ENCODE measurements around the gene RIMBP2.
"Not testable (repeated sequence)": the region's sequence is repeated elsewhere in the genome, so short reads cannot be mapped to it uniquely, and the experiment has no call there.

The RIMBP2 gene

DNA sequence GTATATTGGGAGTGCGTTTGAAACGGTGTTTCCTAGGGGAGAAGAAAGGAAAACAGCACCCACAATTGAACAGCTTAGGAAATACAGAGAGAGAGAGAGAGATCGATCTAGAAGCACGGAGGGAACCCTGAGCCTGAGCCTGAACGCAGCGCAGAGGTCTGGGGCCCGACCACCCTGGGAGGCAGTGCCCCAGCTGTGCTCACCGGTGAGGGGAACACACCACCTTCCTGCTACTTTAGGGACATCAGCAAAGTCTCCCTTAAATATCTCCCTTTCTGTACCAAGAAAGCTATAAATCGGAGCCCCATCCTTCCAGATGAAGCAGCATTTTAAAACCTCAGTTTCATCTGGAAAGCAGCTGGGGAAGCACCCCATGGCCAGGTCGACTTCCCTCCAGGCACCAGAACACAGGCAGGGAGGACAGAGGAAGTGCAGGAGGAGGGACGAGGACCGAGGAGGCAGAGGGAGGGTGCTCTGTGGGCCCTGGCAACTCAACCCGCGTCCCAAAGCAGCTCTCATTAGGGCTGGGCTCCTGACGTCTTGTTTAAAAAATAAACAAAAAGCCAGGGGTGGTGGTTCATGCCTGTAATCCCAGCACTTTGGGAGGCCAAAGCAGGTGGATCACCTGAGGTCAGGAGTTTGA, 12.2 kb downstream of the RIMBP2 start:
- DNase-seq: no peak

DNA sequence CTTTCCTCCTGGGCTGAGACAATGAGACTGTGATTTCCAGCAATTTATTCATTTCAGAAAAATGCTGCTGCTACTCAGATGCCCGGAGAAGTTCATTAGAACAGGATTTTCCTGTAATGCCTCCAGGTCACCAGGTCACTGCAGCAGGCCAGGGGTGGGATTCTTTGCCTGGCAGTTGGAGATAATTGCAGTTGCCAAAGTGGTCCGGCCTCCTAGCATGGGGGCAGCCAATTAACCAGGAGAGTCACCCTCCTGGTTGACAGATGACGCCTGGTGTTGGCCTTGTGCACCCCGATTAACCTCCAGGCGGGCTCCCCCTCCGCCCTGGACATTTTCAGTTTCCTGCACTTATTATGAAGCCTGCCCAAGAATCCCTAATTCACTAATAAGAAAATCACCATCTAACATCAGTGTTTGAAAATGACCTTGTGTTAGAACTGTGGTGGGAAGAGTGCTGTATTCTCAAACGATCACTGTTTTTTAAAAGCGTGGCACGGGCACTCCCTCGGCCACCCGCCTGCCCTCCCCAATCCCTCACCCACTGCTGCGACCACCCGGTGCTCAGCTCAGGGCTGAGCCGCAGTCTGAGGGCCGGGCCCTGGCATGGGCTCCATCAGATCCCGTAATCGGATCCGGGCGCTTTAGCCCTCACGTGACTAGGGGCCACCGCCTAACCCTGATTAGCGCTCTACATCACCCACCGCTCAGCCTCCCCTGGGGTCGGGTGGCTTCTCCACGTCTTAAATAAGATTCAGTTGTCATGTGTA, 12.9 kb downstream of the RIMBP2 start:
- DNase-seq: no peak

DNA sequence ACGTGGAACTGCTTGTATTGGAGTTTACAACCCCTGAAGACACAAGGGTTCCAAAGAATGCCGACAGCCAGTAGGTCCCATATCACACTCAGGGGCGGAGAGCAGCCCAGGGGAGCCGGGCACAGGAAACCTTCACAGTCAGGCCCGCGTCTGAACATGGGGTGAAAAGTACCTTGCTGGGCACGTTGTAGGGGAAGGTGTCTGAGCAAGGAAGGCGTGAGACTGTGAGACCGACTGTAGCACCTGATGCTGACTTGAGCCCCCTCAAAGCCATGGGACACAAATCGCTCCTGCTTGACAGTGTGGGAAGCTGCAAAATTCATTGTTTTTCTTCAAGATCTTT, 14.7 kb downstream of the RIMBP2 start:
- no peak for DNase-seq

DNA sequence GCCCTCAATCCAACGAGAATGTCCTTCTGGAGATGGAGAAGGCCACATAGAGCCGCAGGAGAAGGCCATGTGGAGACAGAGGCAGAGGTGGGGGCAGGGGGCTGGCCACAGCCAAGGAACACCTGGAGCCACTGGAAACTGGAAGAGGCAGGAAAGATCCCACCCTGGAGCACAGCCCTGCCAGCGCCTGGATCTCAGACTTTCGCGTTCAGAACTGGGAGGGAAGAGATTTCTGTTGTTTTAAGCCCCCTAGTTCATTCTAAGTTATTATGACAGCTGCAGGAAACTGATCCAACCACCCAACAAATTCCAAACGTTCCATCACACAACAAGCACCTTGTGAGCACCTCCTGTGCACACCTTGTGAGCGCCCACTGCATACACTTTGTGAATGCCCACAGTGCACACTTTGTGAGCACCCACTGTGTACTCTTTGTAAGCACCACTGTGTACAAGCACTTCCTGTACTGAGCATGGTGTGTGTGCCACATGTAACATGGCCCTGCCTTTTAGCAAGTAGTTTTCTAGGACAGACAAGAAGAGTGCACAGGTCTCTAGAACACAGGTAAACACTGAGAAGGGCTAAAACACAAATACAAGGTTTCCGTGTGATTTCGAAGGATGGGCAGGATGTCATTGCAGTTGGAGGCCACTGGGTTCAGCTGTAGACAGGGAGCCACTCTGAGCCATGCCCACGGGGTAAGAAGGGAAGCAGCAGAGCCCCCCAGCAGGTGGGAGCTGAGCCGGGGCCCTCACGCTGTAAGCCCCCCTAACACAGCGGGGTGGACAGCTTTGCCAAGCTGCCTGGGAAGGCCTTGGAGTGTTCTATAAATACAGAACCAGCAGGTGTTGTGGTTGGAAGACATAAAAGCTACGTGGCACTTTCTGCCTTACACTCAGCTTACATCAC, 15.4 kb downstream of the RIMBP2 start:
- DNase-seq: no peak

DNA sequence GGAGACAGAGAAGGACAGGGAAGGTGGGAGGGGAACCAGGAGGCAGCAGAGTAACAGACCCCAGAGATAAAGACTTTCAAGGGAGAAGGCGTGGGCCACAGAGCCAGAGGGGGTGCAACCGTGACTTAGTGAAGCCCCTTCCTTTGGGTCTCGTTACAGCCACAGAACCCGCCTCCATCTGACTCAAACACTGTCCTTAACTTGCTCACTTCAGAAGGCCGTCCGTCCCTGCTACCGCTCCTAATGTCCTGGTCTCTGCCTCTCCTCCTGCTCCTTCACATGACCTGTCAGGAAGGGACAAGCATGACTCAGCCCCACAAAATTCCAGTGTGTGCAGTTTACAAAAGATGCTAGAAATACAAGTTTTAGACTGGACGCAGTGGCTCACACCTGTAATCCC, 18.0 kb downstream of the RIMBP2 start:
- DNase-seq: no peak

DNA sequence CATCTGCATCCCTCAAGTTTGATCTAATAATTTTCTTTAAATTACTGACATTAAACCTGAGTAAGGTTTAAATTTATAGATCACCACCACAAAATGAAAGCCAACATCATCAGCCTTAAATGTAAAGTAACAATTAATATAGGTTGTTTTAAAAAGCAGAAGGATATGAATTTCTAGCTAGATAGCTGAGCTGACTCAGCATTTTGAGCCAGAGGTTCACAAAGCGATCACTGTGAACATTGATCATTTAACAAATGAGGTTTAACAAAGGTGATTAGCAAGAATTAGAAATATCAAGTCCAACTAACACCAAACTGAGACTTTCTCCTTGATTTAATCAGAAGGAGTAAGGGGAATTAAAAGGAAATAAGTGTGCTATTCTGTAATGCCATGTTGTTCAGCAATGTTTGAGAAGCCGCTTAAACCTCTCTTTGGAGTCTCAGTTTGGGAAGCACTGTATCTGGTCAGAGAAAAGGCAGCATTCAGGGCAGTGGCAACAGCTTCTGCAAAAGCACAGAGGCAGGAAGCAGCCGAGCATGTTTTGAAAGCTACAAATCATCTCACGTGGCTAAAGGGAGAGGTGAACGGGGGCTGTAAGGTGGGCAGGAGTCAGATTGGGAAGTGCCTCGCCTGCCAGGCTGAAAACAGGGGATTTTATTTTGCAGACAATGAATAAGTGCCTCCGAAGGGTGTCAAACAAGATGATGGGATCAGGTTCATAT, 19.6 kb downstream of the RIMBP2 start:
- no peak for DNase-seq

DNA sequence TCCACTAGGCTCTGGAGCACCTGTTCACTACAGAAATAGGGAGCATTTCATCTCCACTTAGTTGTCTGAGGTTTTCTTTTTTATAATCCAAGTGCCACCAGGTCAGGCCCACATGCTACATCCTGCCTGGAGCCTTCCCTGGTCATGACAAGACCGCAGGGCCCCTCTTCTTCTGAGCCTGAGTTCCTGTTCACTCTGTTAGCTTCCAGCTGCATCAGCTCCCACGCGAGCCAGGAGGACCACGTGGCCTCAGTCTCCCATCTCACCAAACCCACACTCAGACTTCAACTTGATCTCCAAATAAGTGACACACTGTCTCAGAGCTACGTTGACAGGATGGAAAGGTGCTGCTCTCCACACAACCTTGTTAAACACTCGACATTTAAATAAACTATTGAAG, 21.0 kb downstream of the RIMBP2 start:
- DNase-seq: no peak

DNA sequence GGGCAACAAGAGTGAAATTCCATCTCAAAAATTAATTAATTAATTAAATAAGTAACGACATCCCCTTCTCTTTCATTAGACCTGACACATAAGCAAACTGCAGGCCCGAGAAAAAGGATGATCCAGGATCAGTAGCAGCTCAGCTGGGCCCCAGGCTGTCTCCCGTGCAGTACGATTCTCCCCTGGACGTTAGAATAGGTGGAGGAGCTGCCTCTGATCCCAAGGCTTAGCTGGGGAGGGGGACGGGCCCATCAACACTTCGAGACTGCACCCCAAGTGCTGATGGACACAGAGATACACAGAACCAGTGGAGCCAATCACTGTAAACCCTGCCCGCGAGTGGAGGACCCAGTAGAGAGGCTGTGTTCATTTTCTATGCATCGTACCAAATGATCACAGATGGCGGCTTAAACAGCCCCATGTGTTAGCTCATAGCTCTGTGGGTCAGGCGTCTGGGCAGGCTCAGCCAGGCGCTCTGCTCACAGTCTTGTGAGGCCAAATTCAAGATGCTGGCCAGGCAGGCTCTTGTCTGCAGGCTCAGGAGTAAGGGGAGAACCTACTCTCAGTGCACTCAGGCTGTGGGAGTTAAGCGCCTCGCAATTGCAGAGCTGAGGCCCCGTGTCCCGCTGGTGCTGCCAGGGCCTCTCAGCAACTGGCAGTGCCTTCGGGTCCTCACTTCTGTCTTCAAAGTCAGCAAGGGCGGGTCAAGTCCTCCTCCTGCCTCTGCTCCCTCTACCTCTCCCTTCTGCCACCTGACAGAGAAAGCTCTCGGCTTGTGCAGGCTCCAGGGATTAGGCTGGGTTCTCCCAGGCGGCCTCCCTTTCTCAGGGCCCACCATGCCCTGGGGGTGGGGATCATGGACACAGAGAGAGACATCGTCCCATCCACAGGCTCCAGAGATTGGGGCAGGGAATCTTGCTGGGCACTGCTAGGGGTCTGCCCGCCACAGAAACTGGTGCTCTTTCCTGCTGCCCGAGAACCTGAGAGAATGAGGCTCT, 26.4 kb downstream of the RIMBP2 start:
- no peak for DNase-seq

DNA sequence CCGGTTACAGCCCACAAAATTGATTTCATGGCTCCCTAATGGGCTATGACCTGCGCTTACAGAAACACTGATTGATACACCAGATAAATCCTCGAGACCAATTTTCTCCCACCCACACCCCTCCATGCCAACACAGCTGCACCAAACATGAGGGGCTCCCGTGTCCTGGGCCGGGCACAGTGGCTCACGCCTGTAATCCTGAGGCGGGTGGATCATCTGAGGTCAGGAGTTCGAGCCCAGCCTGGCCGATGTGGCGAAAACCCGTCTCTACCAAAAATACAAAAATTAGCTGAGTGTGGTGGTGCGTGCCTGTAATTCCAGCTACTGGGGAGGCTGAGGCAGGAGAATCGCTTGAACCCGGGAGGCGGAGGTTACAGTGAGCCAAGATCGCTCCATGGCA, 27.1 kb downstream of the RIMBP2 start:
- not testable (repeated sequence) for DNase-seq

DNA sequence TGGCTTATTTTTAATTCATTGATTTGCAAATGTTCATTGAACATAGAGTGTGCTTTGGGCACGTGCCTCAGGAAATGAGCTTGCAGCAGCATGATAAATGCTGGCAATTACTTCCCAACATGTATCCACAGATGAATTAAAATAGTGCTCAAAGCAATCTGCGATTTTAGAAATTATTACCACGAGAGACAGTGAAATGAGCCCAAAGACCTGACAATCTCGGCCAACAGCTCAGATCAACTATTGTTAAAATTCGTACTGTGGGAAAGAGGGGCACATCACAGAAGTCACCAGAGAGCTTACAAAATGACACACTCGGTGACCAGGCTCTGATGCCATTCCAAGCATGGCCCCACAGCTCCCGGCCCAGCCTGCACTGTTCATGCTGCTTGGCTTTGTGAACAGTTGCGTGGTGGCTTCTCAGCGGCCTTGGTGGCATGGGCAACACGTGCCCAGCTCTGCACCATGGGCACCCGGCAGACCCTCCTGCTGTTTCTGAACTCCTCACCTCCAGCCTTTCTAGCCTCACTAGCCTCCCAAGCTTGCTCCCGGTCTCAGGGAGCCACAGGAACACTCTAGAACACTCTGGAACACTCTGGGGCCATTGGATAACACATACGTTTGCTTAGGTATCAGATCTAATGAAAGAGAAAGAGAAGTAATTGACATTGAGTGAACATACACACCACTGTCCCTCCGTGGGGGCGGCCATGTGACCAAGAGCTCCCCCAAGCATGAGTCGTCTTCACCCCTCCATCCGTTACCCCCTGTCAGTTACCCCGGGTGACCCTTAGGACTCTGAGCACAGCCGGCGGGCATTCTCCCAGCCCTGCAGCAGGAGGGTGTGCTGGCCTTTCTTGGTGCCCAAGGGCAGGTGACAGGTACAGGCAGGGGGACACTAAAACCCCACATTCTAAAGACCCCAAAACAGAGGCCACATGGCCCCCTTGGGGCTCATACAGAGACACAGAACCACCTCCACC, 28.0 kb downstream of the RIMBP2 start:
- no peak for DNase-seq

DNA sequence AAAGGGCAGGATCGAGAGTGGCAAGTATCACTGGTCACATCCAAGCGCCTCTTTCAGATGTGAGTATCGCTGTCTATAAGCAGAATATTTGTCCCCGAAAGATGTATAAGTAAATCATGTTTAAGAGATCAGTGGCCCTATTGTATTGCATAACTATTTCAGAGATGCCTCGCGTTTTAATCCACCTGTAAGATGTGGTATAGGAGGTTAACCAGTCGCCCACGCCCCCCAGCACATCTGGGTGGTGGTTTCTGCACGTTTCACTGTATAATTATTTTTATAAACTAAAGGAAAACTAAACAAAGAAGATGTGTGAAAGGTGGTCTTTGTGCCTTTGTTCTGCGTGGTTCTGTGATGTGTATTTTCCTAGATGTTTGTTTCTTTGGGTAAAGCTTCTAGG, 28.9 kb downstream of the RIMBP2 start:
- no peak for DNase-seq

DNA sequence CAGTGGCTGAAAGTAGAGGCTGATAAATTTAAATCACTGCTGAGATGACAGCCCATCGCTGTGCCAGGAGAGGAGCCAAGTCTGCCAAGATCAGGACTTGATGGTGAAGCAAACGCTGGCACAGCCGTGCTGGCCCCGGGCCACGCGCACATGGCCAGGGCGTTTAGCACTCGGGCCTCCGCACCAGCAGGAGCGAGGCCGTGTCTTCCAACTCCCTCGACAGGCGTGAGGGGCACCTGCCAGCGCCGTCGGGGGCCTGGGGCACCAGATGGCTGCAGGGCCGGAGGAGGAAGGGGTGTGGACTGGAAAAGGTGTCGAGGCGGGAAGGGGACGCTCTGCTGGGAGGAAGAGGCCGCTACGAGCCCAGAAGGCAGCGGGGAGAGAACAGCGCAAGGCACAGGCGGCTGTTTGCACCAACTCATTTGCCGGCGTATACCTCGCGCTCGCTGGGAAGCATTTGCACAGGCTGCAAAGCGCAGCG, 29.5 kb downstream of the RIMBP2 start:
- no peak for DNase-seq

DNA sequence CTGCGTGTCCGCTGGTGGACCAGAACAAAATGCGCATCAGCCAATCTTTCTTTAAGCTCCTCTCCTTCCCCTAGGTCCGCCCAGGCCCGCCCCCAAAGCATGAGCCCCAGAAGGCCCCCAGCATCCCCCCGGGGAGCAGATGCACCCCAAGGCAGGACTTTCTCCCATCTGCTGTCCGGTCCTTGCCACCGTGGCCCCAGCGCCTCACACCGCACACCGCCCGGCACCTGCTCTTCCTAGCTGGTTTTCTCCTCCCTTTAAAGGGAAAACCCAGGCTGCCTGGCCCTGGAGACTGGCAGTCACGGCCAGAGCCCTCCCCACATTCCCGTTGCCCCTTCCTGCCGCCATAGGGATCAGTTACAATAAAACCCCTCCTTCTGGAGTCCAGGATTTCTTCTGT, 30.2 kb downstream of the RIMBP2 start:
- no peak for DNase-seq

DNA sequence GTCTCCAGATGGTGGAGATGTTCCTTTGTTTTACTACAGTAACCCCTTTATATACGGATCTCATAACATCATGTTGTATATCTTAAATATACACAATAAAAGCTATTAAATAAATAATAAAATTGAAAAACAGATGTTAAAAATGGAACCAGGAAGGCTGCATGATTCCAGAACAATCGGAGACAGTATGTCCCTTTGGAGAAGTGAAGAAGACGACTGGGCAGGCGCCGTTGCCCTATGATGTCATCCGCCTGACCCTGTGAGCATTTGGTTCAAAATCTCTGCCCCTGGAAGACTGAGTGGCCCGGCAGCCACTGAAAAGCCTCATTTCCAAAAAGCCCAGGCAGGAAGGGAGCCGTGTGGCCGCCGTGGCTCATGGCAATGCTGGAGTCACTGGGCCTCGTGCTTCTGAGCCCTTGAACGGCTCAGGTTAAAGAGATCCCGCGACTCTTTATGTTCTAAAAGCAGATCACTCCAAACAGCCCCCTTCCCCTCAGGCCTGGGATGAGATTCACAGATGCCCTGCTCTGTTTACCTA, 30.8 kb downstream of the RIMBP2 start:
- DNase-seq: no peak

DNA sequence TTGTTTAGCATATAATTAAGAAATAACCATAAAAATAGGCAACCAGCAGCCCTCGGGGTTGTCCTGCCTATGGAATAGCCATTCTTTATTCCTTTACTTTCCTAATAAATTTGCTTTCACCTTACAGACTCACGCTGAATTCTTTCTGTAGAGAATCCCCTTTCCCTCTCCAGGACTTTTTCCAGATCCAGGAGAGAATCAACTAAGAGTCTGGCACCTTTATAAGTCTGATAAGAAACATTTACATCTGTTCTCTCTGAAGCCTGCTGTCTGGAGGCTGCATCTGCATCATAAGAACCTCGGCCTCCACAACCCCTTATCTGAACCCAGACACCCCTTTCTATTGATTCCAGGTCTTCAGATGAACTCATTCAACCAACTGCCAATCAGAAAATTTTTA, 32.3 kb downstream of the RIMBP2 start:
- DNase-seq: no peak

DNA sequence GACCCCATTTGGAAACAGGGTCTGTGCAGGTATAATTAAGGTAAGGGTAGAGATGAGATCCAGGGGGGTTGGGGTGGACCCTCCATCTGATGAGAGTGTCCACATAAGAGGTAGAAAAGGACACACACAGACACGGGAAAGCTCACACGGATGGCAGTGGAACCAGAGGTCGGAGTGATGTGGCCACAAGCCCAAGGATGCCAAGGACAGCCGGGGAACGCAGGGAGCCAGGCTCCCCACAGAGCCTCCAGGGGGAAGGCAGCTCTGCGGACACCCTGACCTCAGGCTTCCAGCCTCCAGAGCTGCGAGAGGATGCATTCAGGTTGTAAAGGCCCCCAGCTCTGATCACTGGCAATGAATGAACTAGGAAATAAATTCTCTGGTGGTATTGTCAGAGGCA, 33.0 kb downstream of the RIMBP2 start:
- no peak for DNase-seq

DNA sequence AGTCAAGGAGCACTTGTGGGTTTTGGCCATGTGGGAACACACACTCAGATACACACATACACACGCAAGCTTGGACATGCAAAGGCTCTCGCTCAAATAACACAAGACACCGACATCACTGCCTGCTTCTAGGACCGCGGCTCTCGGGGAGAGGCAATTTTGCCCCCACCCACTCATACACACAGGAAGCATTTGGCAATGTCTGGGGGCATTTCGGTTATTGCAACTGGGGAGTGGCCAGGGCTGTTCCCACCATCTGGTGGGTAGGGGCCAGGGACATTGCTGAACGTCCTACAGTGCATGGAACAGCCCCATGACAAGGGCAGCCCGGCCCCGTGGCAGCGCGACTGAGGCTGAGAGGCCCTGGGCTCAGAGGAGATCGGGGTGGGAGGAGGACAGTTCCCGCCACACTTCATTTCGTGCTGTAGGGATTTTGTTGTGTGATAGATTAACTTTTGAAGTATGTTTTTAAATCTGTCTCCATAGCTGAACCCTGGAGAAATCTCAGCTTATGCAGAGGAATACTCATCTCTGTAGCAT, 35.6 kb downstream of the RIMBP2 start:
- DNase-seq: no peak

DNA sequence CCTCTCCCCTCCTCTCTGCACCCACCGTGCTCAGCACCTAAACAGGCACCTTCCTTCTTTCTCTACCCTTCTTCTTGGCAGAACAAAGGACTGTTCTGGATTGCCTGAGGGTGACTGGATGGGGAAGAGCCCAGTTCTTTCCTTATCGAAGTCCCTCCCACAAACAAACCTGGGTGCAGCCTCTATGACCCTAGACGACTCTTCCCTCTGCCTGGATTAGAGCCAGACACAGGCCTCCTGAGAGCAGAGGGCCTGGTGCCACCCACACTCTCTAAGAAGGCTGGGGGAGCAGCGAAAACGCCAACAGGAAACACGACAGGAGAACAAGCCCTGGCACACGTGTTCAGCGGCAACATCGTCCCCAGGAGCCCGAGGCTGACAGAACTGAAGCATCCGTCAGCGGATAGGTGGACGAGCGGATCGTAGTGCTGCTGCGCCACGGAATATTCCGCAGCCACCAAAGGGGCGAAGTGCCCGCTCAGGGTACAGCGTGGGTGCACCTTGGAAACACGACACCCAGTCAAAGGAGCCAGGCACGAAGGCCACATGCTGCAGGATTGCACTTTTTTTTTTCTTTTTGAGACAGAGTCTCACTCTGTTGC, 38.0 kb downstream of the RIMBP2 start:
- no peak for DNase-seq

DNA sequence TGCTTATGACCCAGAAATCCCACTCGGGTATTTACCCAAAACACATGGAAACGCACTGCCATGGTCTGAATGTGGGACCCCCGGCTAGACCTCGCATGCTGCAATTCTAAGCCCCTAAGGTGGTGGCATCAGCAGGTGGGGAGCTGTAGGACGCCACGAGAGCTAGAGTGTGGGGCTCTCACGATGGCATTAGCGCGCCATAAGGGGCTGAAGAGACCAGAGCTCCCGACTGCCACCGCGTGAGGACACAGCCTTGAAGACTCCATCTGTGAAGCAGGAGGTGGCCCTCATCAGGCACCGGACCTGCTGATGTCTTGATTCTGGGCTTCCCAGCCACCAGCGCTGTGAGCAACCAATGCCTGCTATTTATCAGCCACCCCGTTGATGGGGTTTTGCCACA, 40.3 kb downstream of the RIMBP2 start:
- no peak for DNase-seq

All from stimulated activated CD4-positive, alpha-beta T cell treated with anti-CD3 and anti-CD28 coated beads, Interleukin-4, amount 100 ng/mL, for 1 hour (primary cell).